T-helper 2 cell treated with Interferon-gamma antibody and Interleukin-4, amounts not matched to agents 5 μg/mL and 100 μg/mL, for 36 hours (primary cell): ENCODE data around the gene PIEZO1.

Experiments
- DNase-seq: peaks from one replicate; pipeline ENCODE4 v3.0.0; 2021; ENCODE audit warnings: low spot score
- H3K27ac Mint-ChIP-seq: one replicate; pipeline ENCODE4 v1.8.0; 2021; ENCODE audit warnings: mild to moderate bottlenecking, mixed read lengths
- H3K27me3 Mint-ChIP-seq: one replicate; pipeline ENCODE4 v1.8.0; 2021; ENCODE audit warnings: low read depth, mixed read lengths
- H3K36me3 Mint-ChIP-seq: one replicate; pipeline ENCODE4 v1.8.0; 2021; ENCODE audit warnings: low read depth, mixed read lengths
- H3K4me1 Mint-ChIP-seq: one replicate; pipeline ENCODE4 v1.8.0; 2021; ENCODE audit warnings: low read depth, mixed read lengths
- H3K4me3 Mint-ChIP-seq: one replicate; pipeline ENCODE4 v1.8.0; 2022; ENCODE audit warnings: mild to moderate bottlenecking, moderate library complexity, mixed read lengths
- H3K9me3 Mint-ChIP-seq: one replicate; pipeline ENCODE4 v1.8.0; 2021; ENCODE audit warnings: mixed read lengths

Gene PIEZO1

DNA sequence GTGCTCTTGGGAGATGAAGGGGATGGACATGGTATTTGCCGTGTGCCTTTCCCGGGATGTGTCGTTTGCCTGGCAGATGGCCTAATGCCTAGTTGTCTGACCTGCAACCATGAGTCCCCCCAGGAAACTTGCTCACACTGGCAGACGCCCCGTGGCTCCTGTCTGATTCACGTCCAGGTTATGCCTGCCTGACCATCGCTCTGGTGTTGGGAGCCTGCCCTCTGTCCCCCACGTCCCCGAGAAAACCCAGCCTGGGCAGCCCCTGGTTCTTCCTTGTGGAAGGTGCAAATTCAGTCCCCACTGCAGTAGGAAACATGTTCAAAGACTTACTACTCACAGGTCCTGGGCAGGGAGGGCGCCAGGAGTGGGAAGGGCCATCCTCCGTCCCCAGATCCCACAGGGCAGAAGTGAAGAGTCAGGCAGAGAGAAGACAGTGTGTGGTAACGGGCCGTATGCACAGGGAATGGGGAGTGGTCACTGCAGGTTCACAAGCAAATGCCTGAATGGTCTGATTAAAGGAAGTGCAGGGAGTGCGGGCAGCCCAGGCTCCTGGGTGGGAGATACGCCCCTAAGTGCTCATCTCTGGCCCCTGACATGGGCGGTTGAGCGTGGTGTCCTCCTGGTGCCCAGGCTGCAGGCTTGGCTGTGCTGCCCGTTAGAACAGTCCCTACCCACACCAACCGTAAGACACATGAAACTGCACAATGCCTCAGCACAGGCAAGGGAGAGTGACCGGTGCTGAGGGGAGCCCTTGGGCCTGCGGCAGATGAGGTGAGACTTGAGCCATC, 94.5 kb downstream of the PIEZO1 start:
- H3K9me3 Mint-ChIP-seq = no peaks in the 10 kb centered on the region
- H3K36me3 Mint-ChIP-seq = peaks cover 2% of the 10 kb centered on the region
- H3K27ac Mint-ChIP-seq = peak overlapping the region; percentile 72
- DNase-seq = no peak
- peaks cover 26% of the 10 kb centered on the region for H3K4me1 Mint-ChIP-seq
- H3K4me3 Mint-ChIP-seq = peak overlapping the region; percentile 16
- no peaks in the 10 kb centered on the region for H3K27me3 Mint-ChIP-seq

DNA sequence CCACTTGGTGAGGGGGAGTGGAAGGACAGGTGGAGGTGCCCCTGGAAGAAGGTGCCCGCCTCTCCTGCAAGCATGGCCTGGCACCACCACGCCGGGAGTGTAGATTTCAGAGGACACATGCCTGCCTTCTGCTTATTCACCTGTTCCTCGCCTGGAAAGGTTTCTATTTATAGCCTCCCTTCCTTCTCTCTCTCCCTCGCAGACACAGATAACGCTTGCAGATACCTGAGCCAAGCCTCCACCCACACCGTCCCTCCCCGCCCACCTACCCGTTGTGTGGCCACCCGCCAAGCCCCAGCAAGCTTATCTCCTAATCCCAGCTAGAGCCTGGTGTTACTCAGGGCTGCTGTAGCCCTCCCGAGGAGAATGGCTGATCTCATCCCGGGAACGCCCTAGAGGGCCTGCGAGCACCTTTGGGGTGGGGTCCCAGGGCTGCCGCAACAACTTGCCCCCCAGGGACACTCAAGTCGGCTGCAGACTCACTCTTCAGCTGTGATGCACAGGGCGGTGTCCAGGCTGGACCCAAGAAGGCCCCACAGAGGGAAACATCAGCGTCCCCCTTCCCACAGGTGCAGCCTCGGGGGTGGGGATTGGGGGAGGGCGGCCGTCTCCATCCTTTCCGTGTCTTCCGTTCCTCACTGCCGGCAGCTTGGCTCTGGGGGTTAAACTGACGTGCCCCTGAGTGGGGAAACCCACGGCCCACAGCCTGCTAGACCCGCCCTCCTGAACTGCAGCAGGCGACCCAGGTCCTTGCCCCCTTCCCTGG, 96.8 kb downstream of the PIEZO1 start:
- DNase-seq = no peak
- no peak overlapping the region for H3K27ac Mint-ChIP-seq
- H3K4me1 Mint-ChIP-seq = peaks cover 30% of the 10 kb centered on the region
- H3K9me3 Mint-ChIP-seq = no peaks in the 10 kb centered on the region
- H3K36me3 Mint-ChIP-seq = no peaks in the 10 kb centered on the region
- no peak overlapping the region for H3K4me3 Mint-ChIP-seq
- no peaks in the 10 kb centered on the region for H3K27me3 Mint-ChIP-seq

DNA sequence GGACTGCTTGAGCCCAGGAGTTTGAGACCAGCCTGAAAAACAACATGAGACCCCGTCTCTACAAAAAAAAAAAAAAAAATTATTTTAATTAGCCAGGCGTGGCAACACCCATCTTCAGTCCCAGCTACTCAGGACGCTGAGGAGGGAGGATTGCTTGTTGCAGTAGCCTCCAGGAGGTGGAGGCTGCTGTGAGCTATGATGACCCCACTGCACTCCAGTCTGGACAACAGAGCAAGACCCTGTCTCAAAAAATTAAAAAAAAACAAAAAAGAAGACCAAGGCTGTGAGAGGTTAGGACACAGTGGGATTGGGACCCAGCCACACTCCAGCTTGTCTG, 97.4 kb downstream of the PIEZO1 start:
- no peak overlapping the region for H3K27ac Mint-ChIP-seq
- no peaks in the 10 kb centered on the region for H3K9me3 Mint-ChIP-seq
- DNase-seq = no peak
- H3K36me3 Mint-ChIP-seq = no peaks in the 10 kb centered on the region
- H3K27me3 Mint-ChIP-seq = no peaks in the 10 kb centered on the region
- peaks cover 25% of the 10 kb centered on the region for H3K4me1 Mint-ChIP-seq
- no peak overlapping the region for H3K4me3 Mint-ChIP-seq

DNA sequence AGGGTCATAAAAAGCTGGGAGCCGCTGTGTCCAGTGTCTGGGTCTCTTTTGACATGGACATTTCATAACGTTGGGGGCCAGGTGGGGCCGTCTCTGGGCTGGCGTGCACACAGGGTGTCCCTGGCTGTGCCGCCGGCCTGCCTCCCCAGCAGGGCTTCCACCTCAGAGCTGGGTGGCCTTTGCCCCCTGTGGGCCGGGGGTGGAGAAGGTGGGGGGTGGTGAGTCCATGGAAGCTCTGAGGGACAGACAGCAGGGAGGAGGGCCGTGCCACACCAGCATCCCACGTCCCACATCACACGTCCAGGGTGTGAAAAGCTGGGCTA, 97.8 kb downstream of the PIEZO1 start:
- Mint-ChIP-seq H3K36me3 (peaks cover 1% of the 10 kb centered on the region), H3K4me1 (peaks cover 25% of the 10 kb centered on the region), H3K27ac (no peak overlapping the region), H3K27me3 (no peaks in the 10 kb centered on the region), H3K4me3 (peak overlapping the region; percentile 27), H3K9me3 (no peaks in the 10 kb centered on the region)
- no peak for DNase-seq

DNA sequence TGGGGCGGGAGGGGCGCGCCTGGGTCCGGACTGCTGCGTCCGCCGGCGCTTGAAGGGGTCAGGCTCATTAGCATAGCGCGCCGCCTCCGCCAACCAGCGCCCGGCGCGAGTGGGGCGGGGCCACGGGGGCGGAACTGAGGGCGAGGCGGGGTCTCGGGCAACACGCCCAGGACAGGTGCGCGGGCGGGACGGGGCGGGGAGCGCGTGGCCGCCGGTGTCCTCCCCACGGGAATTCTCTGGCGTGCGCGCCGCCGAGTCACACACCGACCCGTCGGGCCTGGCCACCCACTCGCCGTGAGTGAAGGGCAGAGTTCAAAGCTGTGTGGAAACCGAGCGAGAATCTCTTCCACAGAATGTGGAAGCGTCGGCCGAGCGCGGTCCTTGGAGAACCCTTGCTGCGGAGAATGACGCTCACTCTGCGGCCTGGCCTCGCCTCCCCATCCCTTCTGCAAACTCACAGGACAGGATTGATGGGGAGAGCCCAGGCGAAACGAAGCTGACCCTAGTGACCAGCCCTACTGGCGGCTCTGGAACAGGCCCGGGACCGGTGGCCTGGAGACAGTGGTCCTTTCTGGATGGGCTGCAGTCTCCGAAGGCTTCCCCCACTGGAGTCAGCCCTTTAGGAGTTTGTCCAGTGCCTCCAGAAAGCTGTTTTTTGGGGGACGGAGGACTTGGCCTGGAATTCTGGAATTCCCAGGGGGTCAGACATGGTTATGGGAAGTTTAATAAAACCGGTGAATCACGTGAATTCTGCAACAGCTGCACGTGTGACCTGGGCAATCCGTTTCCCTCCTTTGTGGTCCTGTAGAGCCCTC, 98.4 kb downstream of the PIEZO1 start, which contains the start of gene SNAI3:
TSS of gene SNAI3 (minus strand) at position 69 of the 815 bp plus-strand sequence. CDS start 101 bp downstream, outside the sequence.
- H3K36me3 Mint-ChIP-seq = peaks cover 2% of the 10 kb centered on the region
- H3K27me3 Mint-ChIP-seq = no peaks in the 10 kb centered on the region
- H3K4me1 Mint-ChIP-seq = peaks cover 26% of the 10 kb centered on the region
- H3K9me3 Mint-ChIP-seq = no peaks in the 10 kb centered on the region
- H3K4me3 Mint-ChIP-seq = peak within 1 kb of the TSS; percentile 77
- H3K27ac Mint-ChIP-seq = no peak within 1 kb of the TSS
- peak; percentile 90 for DNase-seq

DNA sequence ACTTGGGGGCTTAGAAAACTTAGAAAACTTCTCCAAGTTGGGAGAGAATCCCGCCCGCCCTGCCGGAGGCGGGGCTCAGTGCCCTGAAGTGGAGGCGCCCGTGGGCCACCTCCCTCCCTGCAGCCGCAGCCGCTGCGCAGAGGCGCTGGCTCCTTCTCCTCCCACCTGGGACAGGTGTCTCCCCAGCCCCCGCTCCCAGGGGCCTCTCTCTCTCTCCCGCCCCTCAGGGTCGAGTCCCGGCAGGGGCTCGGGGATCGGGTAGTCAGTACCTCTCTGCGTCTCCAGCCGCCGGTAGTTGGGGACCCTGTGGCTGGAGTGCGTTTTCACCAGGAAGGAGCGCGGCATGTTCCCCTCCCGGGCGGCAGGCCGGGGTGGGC, 99.0 kb downstream of the PIEZO1 start:
- H3K4me1 Mint-ChIP-seq = peaks cover 28% of the 10 kb centered on the region
- no peaks in the 10 kb centered on the region for H3K9me3 Mint-ChIP-seq
- peak overlapping the region; percentile 77 for H3K4me3 Mint-ChIP-seq
- no peaks in the 10 kb centered on the region for H3K27me3 Mint-ChIP-seq
- DNase-seq = no peak
- peaks cover 3% of the 10 kb centered on the region for H3K36me3 Mint-ChIP-seq
- H3K27ac Mint-ChIP-seq = no peak overlapping the region

DNA sequence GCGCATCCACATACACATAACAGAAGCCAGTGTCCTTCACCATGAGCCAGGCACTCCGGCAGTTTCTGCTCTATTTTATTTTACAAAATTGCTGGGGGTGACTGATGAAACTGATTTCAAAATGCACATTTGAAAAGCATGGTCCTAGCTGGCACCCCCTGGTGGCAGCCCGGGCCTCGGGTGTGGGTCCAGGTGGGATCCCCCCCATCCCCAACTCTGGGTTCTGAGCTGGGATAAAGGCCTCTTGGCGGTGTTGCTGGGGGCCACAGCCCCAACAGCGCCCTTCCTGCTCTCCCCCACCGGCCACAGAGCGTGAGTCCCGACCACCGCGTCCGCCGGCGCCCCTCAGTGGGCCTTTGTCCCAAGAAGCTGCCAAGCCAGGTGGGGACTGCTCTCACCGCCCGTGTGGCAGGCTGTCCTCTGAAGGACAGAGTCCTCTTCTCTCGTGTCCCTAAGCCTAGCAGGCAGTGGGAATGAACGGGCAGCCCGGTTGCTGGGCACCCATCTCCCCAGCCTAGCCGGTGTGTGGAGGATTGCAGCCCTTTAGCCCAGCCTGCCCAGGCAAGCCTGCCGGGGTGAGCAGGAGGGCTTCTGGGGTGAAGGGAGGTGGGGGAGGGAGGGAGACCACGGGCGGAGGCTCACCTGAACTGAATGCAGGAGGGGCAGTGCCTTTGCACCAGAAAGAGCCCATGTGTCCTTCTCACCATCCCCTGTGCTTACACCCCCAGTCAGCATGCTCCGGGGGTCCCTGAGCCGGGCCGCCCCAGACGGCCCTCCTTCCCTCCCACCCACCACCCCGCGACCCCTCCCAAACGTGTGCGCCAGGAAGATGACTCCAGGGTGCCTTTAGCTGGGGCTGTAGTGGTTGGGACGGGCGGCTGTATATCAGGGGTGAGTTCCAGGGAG, 99.6 kb downstream of the PIEZO1 start:
- Mint-ChIP-seq H3K9me3 (no peaks in the 10 kb centered on the region), H3K4me1 (peaks cover 26% of the 10 kb centered on the region), H3K27ac (no peak overlapping the region), H3K36me3 (peaks cover 7% of the 10 kb centered on the region), H3K27me3 (no peaks in the 10 kb centered on the region), H3K4me3 (peak overlapping the region; percentile 77)
- DNase-seq = no peak

DNA sequence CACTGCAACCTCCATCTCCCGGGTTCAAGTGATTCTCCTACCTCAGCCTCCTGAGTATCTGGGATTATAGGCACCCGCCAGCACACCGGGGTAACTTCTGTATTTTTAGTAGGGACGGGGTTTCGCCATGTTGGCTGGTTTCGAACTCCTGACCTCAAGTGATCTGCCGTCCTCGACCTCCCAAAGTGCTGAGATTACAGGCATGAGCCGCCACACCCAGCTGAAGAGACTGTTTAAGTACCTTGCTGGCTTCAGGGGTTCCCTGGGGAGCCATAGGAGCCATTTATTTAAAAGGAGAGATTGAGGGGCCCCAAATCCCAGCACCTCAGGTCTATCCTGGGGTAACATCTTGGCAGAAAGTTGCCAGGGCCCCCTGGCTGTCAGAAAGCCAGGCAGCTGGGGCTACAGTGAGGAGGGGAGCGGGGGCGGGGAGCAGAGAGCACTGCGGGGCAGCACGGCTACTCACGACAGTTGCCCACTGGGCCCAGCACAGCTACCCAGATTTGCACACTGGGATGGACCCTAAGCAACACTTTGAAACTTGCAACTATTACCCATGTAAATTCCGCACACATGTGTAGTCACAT, 100.4 kb downstream of the PIEZO1 start:
- Mint-ChIP-seq H3K4me1 (peaks cover 24% of the 10 kb centered on the region), H3K27ac (no peak overlapping the region)

DNA sequence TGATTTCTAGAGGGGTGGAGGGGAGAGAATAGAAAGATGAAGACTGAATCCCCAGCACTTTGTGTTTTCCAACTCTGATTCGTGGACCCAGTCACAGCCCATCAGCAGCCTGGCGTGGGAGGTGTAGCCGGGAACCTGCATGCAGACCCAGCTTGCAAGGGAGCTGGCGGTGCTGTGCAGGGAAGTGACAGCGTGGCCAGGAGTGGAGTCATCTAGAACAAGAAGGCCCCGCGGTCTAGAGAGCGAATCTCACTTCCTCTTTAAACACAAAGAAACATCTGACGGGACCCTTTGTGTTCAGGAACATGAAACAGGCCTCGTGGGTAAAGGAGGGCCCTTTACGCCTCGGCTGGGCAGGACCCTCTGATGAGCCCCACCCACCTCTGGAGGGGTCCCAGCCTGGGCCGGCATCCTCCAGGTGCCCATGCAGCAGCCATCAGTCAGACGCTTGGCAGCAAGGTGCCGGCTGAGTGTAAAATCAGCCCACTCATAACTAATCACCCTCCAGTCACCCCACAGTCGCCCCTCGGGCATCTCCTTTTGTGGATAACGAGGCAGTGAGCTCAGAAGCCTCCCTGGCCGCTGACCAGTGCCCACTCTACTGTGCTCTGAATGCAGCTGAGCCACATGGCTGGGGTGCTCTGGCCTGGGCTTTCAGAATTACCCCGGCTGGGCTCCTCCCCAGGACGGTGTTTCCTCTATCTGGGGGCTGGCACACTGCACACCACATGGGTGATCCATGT, 103.1 kb downstream of the PIEZO1 start:
- Mint-ChIP-seq H3K4me3 (peak overlapping the region; percentile 65), H3K36me3 (peaks cover 7% of the 10 kb centered on the region), H3K4me1 (peaks cover 20% of the 10 kb centered on the region), H3K27me3 (no peaks in the 10 kb centered on the region), H3K9me3 (no peaks in the 10 kb centered on the region), H3K27ac (peak overlapping the region; percentile 86)
- peak; percentile 67 for DNase-seq

More for the DNA sequence above, 100.4 kb downstream of the PIEZO1 start:
- H3K36me3 Mint-ChIP-seq = peaks cover 7% of the 10 kb centered on the region
- no peak for DNase-seq
- no peaks in the 10 kb centered on the region for H3K9me3 Mint-ChIP-seq
- H3K27me3 Mint-ChIP-seq = no peaks in the 10 kb centered on the region
- H3K4me3 Mint-ChIP-seq = peak overlapping the region; percentile 77

DNA sequence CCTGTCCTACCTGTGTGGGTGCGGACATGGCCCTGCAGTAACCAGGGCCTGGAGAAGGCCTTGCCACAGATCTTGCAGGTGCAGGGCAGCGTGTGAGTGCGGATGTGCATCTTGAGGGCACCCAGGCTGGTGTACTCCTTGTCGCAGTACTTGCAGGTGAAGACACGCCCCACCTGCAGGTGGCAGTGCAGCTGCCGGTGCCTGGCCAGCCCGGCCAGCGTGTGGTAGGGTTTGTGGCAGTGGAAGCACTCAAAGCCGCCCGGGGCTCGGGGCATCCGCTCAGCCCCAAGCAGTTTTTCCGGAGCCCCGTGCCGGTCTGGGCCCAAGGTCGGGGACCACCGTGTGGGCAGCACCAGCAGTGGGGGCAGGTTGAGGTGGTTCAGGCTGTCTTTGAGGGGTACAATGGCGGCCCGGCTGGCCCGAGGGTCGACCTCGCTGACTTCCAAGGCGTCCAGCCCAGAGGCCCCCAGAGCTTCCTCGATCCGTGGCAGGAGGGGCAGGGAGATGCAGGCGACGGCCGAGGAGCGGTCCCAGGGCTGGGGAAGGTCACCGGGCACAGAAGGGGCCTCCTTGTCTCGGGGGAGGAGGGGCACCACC, 103.8 kb downstream of the PIEZO1 start:
- H3K27ac Mint-ChIP-seq = peak overlapping the region; percentile 86
- H3K4me3 Mint-ChIP-seq = peak overlapping the region; percentile 65
- H3K36me3 Mint-ChIP-seq = peaks cover 7% of the 10 kb centered on the region
- no peaks in the 10 kb centered on the region for H3K9me3 Mint-ChIP-seq
- DNase-seq = no peak
- no peaks in the 10 kb centered on the region for H3K27me3 Mint-ChIP-seq
- peaks cover 20% of the 10 kb centered on the region for H3K4me1 Mint-ChIP-seq

DNA sequence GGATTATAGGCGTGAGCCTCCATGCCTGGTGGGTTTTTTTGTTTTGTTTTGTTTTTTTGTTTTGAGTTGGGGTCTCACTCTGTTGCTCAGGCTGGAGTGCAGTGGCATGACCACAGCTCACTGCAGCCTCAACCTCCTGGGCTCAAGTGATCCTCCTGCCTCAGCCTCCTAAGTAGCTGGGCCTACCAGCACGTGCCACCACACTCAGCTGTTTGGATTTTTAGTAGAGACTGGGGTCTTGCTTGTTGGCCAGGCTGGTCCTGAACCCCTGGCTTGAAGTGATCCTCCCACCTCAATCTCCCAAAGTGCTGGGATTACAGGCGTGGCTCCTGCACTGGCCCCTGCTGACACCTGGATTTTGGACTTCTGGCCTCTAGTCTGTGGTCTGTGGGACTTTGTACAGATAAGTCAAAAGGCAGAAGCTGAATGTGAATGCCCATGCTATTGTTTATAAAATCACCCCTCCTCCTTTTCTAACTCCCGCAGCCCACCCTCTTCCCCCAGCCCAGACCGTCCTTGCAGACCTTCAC, 104.4 kb downstream of the PIEZO1 start:
- Mint-ChIP-seq H3K27me3 (no peaks in the 10 kb centered on the region), H3K9me3 (no peaks in the 10 kb centered on the region), H3K4me1 (peaks cover 20% of the 10 kb centered on the region), H3K27ac (no peak overlapping the region), H3K36me3 (peaks cover 10% of the 10 kb centered on the region), H3K4me3 (no peak overlapping the region)
- DNase-seq = no peak
